Naive thymus-derived CD4-positive, alpha-beta T cell (primary cell): ENCODE data around the gene FTCD. TPM values are rescaled to one million over a fixed set of nuclear protein-coding genes. Genes with fewer than 3 reads are reported as not detected.
A peak's percentile ranks its signal among the peaks of the same experiment; 100 is the strongest.
"Not testable (repeated sequence)": the region's sequence is repeated elsewhere in the genome, so short reads cannot be mapped to it uniquely, and the experiment has no call there.

Source experiments
- ATAC-seq: fragments of 150-1000 bp; cut with Tn5 transposase; 2 replicates; pipeline ENCODE4 v1.10.0; 2021; ENCODE audit warnings: mild to moderate bottlenecking, moderate library complexity
- CTCF ChIA-PET: fragments of 350-600 bp; sonication (Branson Sonifier 250); formaldehyde crosslinking; loops from one replicate; lab custom pipeline; 2021; ENCODE audit warnings: antibody characterized with exemption; lab: Charles Lee
- POLR2A ChIA-PET: fragments of 350-600 bp; sonication (Branson Sonifier 250); formaldehyde crosslinking; loops from one replicate; lab custom pipeline; 2021; ENCODE audit warnings: antibody characterized with exemption, inconsistent platforms; lab: Charles Lee
- DNase-seq, 9 donors: peaks; one replicate each; pipeline versions ENCODE4 v3.0.0 to v3.0.0-alpha.2; 2020 to 2022; ENCODE audit warnings: mixed read lengths in 1 of 9
- H3K27ac ChIP-seq: one replicate; pipeline ENCODE4 v1.7.0; 2013; ENCODE audit warnings: mild to moderate bottlenecking, low read depth, low read length, moderate library complexity
- H3K27me3 ChIP-seq, 2 donors: one replicate each; pipeline ENCODE4 v1.7.0; 2013; ENCODE audit warnings: low read length in 2 of 2, mild to moderate bottlenecking in 2 of 2, moderate library complexity in 2 of 2; ENCODE audit not compliant: control insufficient read depth in 2 of 2, insufficient read depth in 2 of 2
- H3K36me3 ChIP-seq, 3 experiments: 1 replicate in 2 of 3; 2 replicates in 1 of 3; pipeline ENCODE4 v1.7.0; 2013; ENCODE audit warnings: low read length in 3 of 3, mild to moderate bottlenecking in 3 of 3, moderate library complexity in 1 of 3; ENCODE audit not compliant: insufficient read depth in 3 of 3, control insufficient read depth in 2 of 3
- H3K4me1 ChIP-seq, 2 donors: one replicate each; pipeline ENCODE4 v1.7.0; 2013; ENCODE audit warnings: low read length in 2 of 2, mild to moderate bottlenecking in 2 of 2, moderate library complexity in 1 of 2; ENCODE audit not compliant: control insufficient read depth in 2 of 2, insufficient read depth in 2 of 2
- H3K4me3 ChIP-seq: 2 replicates; pipeline ENCODE4 v1.7.0; 2013; ENCODE audit warnings: mild to moderate bottlenecking, low read length
- H3K9me3 ChIP-seq, 3 experiments: 1 replicate in 2 of 3; 2 replicates in 1 of 3; pipeline ENCODE4 v1.7.0; 2013; ENCODE audit warnings: low read length in 3 of 3; ENCODE audit not compliant: control insufficient read depth in 2 of 3
- H3K27ac Mint-ChIP-seq, 9 donors: one replicate each; pipeline ENCODE4 v1.8.0; 2020 to 2022; ENCODE audit warnings: mixed read lengths in 9 of 9, mild to moderate bottlenecking in 8 of 9, moderate library complexity in 5 of 9, inconsistent platforms in 2 of 9
- H3K27me3 Mint-ChIP-seq, 5 donors: one replicate each; pipeline ENCODE4 v1.8.0; 2021 to 2022; ENCODE audit warnings: mixed read lengths in 5 of 5, mild to moderate bottlenecking in 1 of 5
- H3K36me3 Mint-ChIP-seq, 5 donors: one replicate each; pipeline ENCODE4 v1.8.0; 2020 to 2022; ENCODE audit warnings: mixed read lengths in 5 of 5, mild to moderate bottlenecking in 3 of 5, inconsistent platforms in 1 of 5
- H3K4me1 Mint-ChIP-seq, 7 donors: one replicate each; pipeline ENCODE4 v1.8.0; 2020 to 2022; ENCODE audit warnings: mixed read lengths in 7 of 7, mild to moderate bottlenecking in 3 of 7, inconsistent platforms in 1 of 7
- H3K4me3 Mint-ChIP-seq, 10 donors: one replicate each; pipeline ENCODE4 v1.8.0; 2020 to 2022; ENCODE audit warnings: mild to moderate bottlenecking in 10 of 10, mixed read lengths in 10 of 10, moderate library complexity in 6 of 10, inconsistent platforms in 2 of 10
- H3K9me3 Mint-ChIP-seq, 11 donors: one replicate each; pipeline ENCODE4 v1.8.0; 2020 to 2022; ENCODE audit warnings: mixed read lengths in 11 of 11, mild to moderate bottlenecking in 4 of 11, inconsistent platforms in 1 of 11, moderate library complexity in 1 of 11
- intact Hi-C, 2 donors: fragments of 100-400 bp; cut with micrococcal nuclease; formaldehyde crosslinking; loops; one replicate each; pipeline ENCODE4 v1.15.1; 2023
- polyA plus RNA-seq, 2 donors: library from polyadenylated mRNA; unstranded; fragments of 300-500 nt; fragmentation: Illumina TruSeq; gene quantifications; one replicate each; pipeline ENCODE4 v1.2.3, GENCODE V29; 2021
- total RNA-seq, 6 experiments: library from RNA in 5 of 6; stranded (reverse) in 5 of 6; gene quantifications; 1 replicate in 5 of 6; 2 replicates in 1 of 6; pipeline ENCODE4 v1.2.3 and lab custom pipeline; 2021 to 2026

Gene FTCD
- total and polyA plus RNA-seq, 7 experiments from 2014 or later = 0.29 to 5.7 (median 2.0) TPM; not detected in 2

GRCh38 chr21:46180079-46180722 is 24.8 kb upstream of the FTCD start:
- Histone ChIP-seq H3K27me3 (no peaks in the 10 kb centered on the region), H3K27ac (no peak overlapping the region), H3K9me3 (no peaks in the 10 kb centered on the region), H3K36me3 (no peaks in the 10 kb centered on the region), H3K4me3 (no peak overlapping the region), H3K4me1 (peaks cover 0 to 5% of the 10 kb centered on the region in 2 donors)
- Mint-ChIP-seq H3K36me3 (peaks cover 0 to 10% (median 3%) of the 10 kb centered on the region in 5 donors), H3K9me3 (peaks cover 2 to 20% (median 12%) of the 10 kb centered on the region in 11 donors), H3K27ac (peak overlapping the region in 1 of 9 donors; percentile 65), H3K4me1 (peaks cover 0 to 10% (median 6%) of the 10 kb centered on the region in 7 donors), H3K4me3 (no peak overlapping the region), H3K27me3 (peaks cover 0 to 13% (median 0%) of the 10 kb centered on the region in 5 donors)
- CTCF ChIA-PET = no interaction called here
- DNase-seq (no peak), ATAC-seq (no peak)
- POLR2A ChIA-PET = no interaction called here
- intact Hi-C loops = no loop called here

GRCh38 chr21:46179708-46180078 is 24.3 kb upstream of the FTCD start:
- peaks cover 6 to 25% (median 16%) of the 10 kb centered on the region in 11 donors for H3K9me3 Mint-ChIP-seq
- Histone ChIP-seq H3K27me3 (no peaks in the 10 kb centered on the region), H3K4me1 (peaks cover 0 to 5% of the 10 kb centered on the region in 2 donors), H3K36me3 (no peaks in the 10 kb centered on the region), H3K9me3 (peaks cover 0 to under 1% (median 0%) of the 10 kb centered on the region in 3 experiments), H3K4me3 (no peak overlapping the region), H3K27ac (no peak overlapping the region)
- CTCF ChIA-PET = no interaction called here
- no peak overlapping the region for H3K4me3 Mint-ChIP-seq
- peaks cover 2 to 14% (median 5%) of the 10 kb centered on the region in 5 donors for H3K36me3 Mint-ChIP-seq
- intact Hi-C loops = no loop called here
- POLR2A ChIA-PET = no interaction called here
- ATAC-seq (no peak), DNase-seq (no peak)
- no peak overlapping the region for H3K27ac Mint-ChIP-seq
- peaks cover 0 to 5% (median 2%) of the 10 kb centered on the region in 7 donors for H3K4me1 Mint-ChIP-seq
- H3K27me3 Mint-ChIP-seq = peaks cover 0 to 18% (median 0%) of the 10 kb centered on the region in 5 donors

GRCh38 chr21:46178961-46179360 is 23.6 kb upstream of the FTCD start:
- H3K27me3 ChIP-seq = no peaks in the 10 kb centered on the region
- CTCF ChIA-PET = interaction anchor here (0.6 kb wide), 1 partner anchor 181 kb away, joined by 4 read pairs; no protein-coding TSS in a partner anchor
- no peak overlapping the region for H3K27ac Mint-ChIP-seq
- ATAC-seq = no peak
- H3K9me3 Mint-ChIP-seq = peaks cover 7 to 33% (median 24%) of the 10 kb centered on the region in 11 donors
- H3K36me3 Mint-ChIP-seq = peaks cover 5 to 15% (median 10%) of the 10 kb centered on the region in 5 donors
- POLR2A ChIA-PET = no interaction called here
- peaks cover 0 to 8% (median 0%) of the 10 kb centered on the region in 3 experiments for H3K9me3 ChIP-seq
- H3K36me3 ChIP-seq = no peaks in the 10 kb centered on the region
- H3K4me1 ChIP-seq = peaks cover 0 to 2% of the 10 kb centered on the region in 2 donors
- peaks cover 0 to 4% (median under 1%) of the 10 kb centered on the region in 7 donors for H3K4me1 Mint-ChIP-seq
- no peak for DNase-seq
- peaks cover 0 to 23% (median 0%) of the 10 kb centered on the region in 5 donors for H3K27me3 Mint-ChIP-seq
- H3K27ac ChIP-seq = no peak overlapping the region
- H3K4me3 Mint-ChIP-seq = no peak overlapping the region
- no peak overlapping the region for H3K4me3 ChIP-seq
- intact Hi-C loops = no loop called here

GRCh38 chr21:46176443-46177129 is 21.2 kb upstream of the FTCD start:
- CTCF ChIA-PET, H3K27me3 ChIP-seq, H3K4me3 Mint-ChIP-seq, H3K27ac ChIP-seq, DNase-seq, intact Hi-C loops, H3K4me1 Mint-ChIP-seq, H3K36me3 ChIP-seq, H3K4me1 ChIP-seq, H3K4me3 ChIP-seq, ATAC-seq, H3K27ac Mint-ChIP-seq: not testable (repeated sequence)
- POLR2A ChIA-PET = interaction anchor here (1.1 kb wide), 1 partner anchor 27 kb away, joined by 3 read pairs; no protein-coding TSS in a partner anchor
- peaks cover 7 to 38% (median 27%) of the 10 kb centered on the region in 11 donors for H3K9me3 Mint-ChIP-seq
- peaks cover 0 to 23% (median 0%) of the 10 kb centered on the region in 5 donors for H3K27me3 Mint-ChIP-seq
- H3K9me3 ChIP-seq = peaks cover 0 to 13% (median 0%) of the 10 kb centered on the region in 3 experiments
- peaks cover 5 to 18% (median 10%) of the 10 kb centered on the region in 5 donors for H3K36me3 Mint-ChIP-seq

DNA sequence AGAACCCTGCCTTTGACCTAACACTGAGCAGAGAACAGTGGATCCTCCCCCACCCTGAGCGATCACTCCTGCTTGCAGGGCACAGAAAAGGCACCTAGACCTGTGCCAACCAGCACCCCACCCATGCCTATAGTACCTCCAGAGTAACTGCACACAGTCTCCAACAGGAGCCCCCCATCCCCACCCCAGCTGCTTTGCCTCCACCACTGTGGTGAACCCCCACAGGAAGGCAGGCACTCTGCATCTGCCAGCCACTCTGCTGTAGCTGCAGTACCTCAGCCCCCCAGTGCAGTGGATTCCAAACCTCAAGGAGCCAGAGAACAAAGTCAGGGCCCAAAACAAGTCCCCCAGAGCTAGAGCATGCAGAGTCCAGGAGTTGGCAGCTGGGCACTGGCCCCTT is 18.2 kb upstream of the FTCD start:
- POLR2A ChIA-PET = no interaction called here
- no peaks in the 10 kb centered on the region for H3K36me3 ChIP-seq
- H3K4me1 ChIP-seq = no peaks in the 10 kb centered on the region
- H3K4me3 ChIP-seq = no peak overlapping the region
- peak overlapping the region in 2 of 9 donors; percentile 47 to 59 for H3K27ac Mint-ChIP-seq
- H3K27me3 Mint-ChIP-seq = peaks cover 0 to 23% (median 0%) of the 10 kb centered on the region in 5 donors
- DNase-seq (no peak), ATAC-seq (no peak)
- H3K36me3 Mint-ChIP-seq = peaks cover 5 to 21% (median 10%) of the 10 kb centered on the region in 5 donors
- intact Hi-C loops = no loop called here
- H3K9me3 ChIP-seq = peaks cover 0 to 13% (median 0%) of the 10 kb centered on the region in 3 experiments
- H3K4me3 Mint-ChIP-seq = peak overlapping the region in 1 of 10 donors; percentile 36
- H3K27me3 ChIP-seq = no peaks in the 10 kb centered on the region
- CTCF ChIA-PET = no interaction called here
- H3K9me3 Mint-ChIP-seq = peaks cover 7 to 38% (median 27%) of the 10 kb centered on the region in 11 donors
- H3K4me1 Mint-ChIP-seq = peaks cover 4 to 10% (median 8%) of the 10 kb centered on the region in 7 donors
- H3K27ac ChIP-seq = no peak overlapping the region

GRCh38 chr21:46172863-46173528 is 17.6 kb upstream of the FTCD start:
- no peak overlapping the region for H3K4me3 Mint-ChIP-seq
- peak overlapping the region in 2 of 9 donors; percentile 47 to 53 for H3K27ac Mint-ChIP-seq
- Histone ChIP-seq H3K4me1 (no peaks in the 10 kb centered on the region), H3K36me3 (no peaks in the 10 kb centered on the region), H3K27me3 (no peaks in the 10 kb centered on the region), H3K9me3 (peaks cover 0 to 13% (median 0%) of the 10 kb centered on the region in 3 experiments), H3K4me3 (no peak overlapping the region), H3K27ac (no peak overlapping the region)
- intact Hi-C loops = no loop called here
- ChIA-PET POLR2A (no interaction called here), CTCF (no interaction called here)
- no peak for DNase-seq
- H3K36me3 Mint-ChIP-seq = peaks cover 5 to 21% (median 10%) of the 10 kb centered on the region in 5 donors
- H3K4me1 Mint-ChIP-seq = peaks cover 4 to 10% (median 8%) of the 10 kb centered on the region in 7 donors
- ATAC-seq = no peak
- H3K9me3 Mint-ChIP-seq = peaks cover 7 to 38% (median 27%) of the 10 kb centered on the region in 11 donors
- peaks cover 0 to 23% (median 0%) of the 10 kb centered on the region in 5 donors for H3K27me3 Mint-ChIP-seq
